Ovary (tissue), 3 donors: ENCODE results near the gene PDZRN3.

Source experiments
- EP300 ChIP-seq: sonication (generic); formaldehyde crosslinking; IDR thresholded peaks from one replicate; pipeline ENCODE4 v1.6.1; 2017; ENCODE audit warnings: antibody characterized with exemption
- POLR2A ChIP-seq: fragments of 450-650 bp; IDR thresholded peaks from one replicate; pipeline ENCODE4 v1.6.1; 2017; ENCODE audit warnings: antibody characterized with exemption, mild to moderate bottlenecking, moderate library complexity
- TF ChIP-seq, protein P1 (sequence below), 3 donors: fragments of 450-650 bp in 2 of 3; fragments of 200-600 bp in 1 of 3; IDR thresholded peaks; one replicate each; pipeline versions ENCODE4 v1.5.1 to v1.8.0; 2016 to 2022; ENCODE audit warnings: antibody characterized with exemption in 3 of 3, mild to moderate bottlenecking in 1 of 3
- donor health status: DM: no; HTN: no; CAD: no.

- TF ChIP-seq, protein P1, sequence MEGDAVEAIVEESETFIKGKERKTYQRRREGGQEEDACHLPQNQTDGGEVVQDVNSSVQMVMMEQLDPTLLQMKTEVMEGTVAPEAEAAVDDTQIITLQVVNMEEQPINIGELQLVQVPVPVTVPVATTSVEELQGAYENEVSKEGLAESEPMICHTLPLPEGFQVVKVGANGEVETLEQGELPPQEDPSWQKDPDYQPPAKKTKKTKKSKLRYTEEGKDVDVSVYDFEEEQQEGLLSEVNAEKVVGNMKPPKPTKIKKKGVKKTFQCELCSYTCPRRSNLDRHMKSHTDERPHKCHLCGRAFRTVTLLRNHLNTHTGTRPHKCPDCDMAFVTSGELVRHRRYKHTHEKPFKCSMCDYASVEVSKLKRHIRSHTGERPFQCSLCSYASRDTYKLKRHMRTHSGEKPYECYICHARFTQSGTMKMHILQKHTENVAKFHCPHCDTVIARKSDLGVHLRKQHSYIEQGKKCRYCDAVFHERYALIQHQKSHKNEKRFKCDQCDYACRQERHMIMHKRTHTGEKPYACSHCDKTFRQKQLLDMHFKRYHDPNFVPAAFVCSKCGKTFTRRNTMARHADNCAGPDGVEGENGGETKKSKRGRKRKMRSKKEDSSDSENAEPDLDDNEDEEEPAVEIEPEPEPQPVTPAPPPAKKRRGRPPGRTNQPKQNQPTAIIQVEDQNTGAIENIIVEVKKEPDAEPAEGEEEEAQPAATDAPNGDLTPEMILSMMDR (IDR thresholded peaks at IDR 0.05): no peak
- TF ChIP-seq POLR2A: no peak
- TF ChIP-seq EP300: no peak
Observed at GRCh38 chr3:73652896-73653295, 28.2 kb upstream of the PDZRN3 start.
